ENCODE measurements around the gene ITIH3. TPM values are rescaled to one million over a fixed set of nuclear protein-coding genes. Genes with fewer than 3 reads are reported as not detected.

ITIH3 gene
- total and polyA plus RNA-seq, 4 donors: 507 to 1,326 (median 909) TPM

DNA sequence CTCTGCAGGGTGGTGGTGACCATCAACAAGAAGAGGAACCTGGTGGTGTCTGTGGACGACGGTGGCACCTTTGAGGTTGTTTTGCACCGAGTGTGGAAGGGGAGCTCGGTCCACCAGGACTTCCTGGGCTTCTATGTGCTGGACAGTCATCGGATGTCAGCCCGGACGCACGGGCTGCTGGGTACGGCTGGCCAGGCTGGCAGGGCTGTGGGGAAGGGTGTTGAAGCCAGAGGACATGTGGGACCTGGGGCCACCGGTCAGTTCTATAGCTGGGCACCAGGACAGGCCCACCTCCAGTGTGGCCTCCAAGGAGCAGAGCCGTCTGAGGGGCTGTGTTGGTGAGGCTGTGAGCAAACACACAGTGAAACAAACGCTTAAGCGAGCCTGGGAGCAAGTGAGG, 3.9 kb upstream of the ITIH3 start:
- WGBS: 88% methylated on average over 13 of the region's 13 CpGs
- Histone ChIP-seq H3K9ac (ENCODE audit: low read depth in 1 of 2, low read length in 2 of 2) (no peak overlapping the region), H3K36me3 (ENCODE audit: control insufficient read depth in 4 of 4, insufficient read depth in 3 of 4, low read depth in 1 of 4, low read length in 3 of 4) (peaks cover 4 to 34% (median 23%) of the 10 kb centered on the region in 4 donors), H3K27me3 (ENCODE audit: control insufficient read depth in 4 of 4, insufficient read depth in 4 of 4, low read length in 3 of 4) (no peaks in the 10 kb centered on the region), H3K4me1 (ENCODE audit: control insufficient read depth in 4 of 4, insufficient read depth in 4 of 4, low read length in 3 of 4) (peaks cover 16 to 85% (median 67%) of the 10 kb centered on the region in 4 donors), H3K27ac (ENCODE audit: low read depth in 1 of 2, low read length in 2 of 2) (no peak overlapping the region), H3K9me3 (ENCODE audit: control insufficient read depth in 4 of 4, low read length in 3 of 4) (no peaks in the 10 kb centered on the region), H3K4me3 (ENCODE audit: low read depth in 1 of 3, low read length in 3 of 3) (no peak overlapping the region)
- no peak for TF ChIP-seq JUND (IDR thresholded peaks at IDR 0.05)
- TF ChIP-seq, protein P1, sequence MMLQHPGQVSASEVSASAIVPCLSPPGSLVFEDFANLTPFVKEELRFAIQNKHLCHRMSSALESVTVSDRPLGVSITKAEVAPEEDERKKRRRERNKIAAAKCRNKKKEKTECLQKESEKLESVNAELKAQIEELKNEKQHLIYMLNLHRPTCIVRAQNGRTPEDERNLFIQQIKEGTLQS (IDR thresholded peaks at IDR 0.05): no peak
- no peak for TF ChIP-seq FOXA1 (IDR thresholded peaks at IDR 0.05)
- TF ChIP-seq RXRA (IDR thresholded peaks at IDR 0.05): no peak
- TF ChIP-seq CTCF (IDR thresholded peaks at IDR 0.05; ENCODE audit: low read depth, low read length, missing input control): no peak
- no peak for TF ChIP-seq EGR1 (IDR thresholded peaks at IDR 0.05; ENCODE audit: low read depth in 2 of 2)
- TF ChIP-seq SP1 (IDR thresholded peaks at IDR 0.05): no peak
- DNase-seq (ENCODE audit: low spot score): no peak

- TF ChIP-seq HNF4A (conservative IDR thresholded peaks at IDR 0.05) (no peak), FOXA1 (IDR thresholded peaks at IDR 0.05) (no peak), HNF4G (IDR thresholded peaks at IDR 0.05) (no peak), ZBTB33 (IDR thresholded peaks at IDR 0.05) (no peak), CTCF (IDR thresholded peaks at IDR 0.05; ENCODE audit: low read depth, low read length, missing input control) (no peak), REST (IDR thresholded peaks at IDR 0.05) (no peak), FOXA2 (IDR thresholded peaks at IDR 0.05) (no peak), JUND (IDR thresholded peaks at IDR 0.05) (no peak), RXRA (IDR thresholded peaks at IDR 0.05) (no peak), EGR1 (IDR thresholded peaks at IDR 0.05; ENCODE audit: low read depth in 2 of 2) (no peak), SP1 (IDR thresholded peaks at IDR 0.05) (no peak), GABPA (IDR thresholded peaks at IDR 0.05 in 1 of 2, conservative IDR thresholded peaks at IDR 0.05 in 1 of 2) (no peak), NR2F2 (IDR thresholded peaks at IDR 0.05) (no peak), TAF1 (conservative IDR thresholded peaks at IDR 0.05) (no peak), RAD21 (IDR thresholded peaks at IDR 0.05) (no peak), YY1 (IDR thresholded peaks at IDR 0.05) (no peak)
- TF ChIP-seq, protein P1 (IDR thresholded peaks at IDR 0.05): no peak
- TF ChIP-seq, protein P2, sequence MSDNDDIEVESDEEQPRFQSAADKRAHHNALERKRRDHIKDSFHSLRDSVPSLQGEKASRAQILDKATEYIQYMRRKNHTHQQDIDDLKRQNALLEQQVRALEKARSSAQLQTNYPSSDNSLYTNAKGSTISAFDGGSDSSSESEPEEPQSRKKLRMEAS (IDR thresholded peaks at IDR 0.05): no peak
- Histone ChIP-seq H3K4me1 (ENCODE audit: control insufficient read depth in 4 of 4, insufficient read depth in 4 of 4, low read length in 3 of 4) (peaks cover 19 to 85% (median 67%) of the 10 kb centered on the region in 4 donors), H3K9me3 (ENCODE audit: control insufficient read depth in 4 of 4, low read length in 3 of 4) (no peaks in the 10 kb centered on the region), H3K4me3 (ENCODE audit: low read depth in 1 of 3, low read length in 3 of 3) (no peak overlapping the region), H3K27ac (ENCODE audit: low read depth in 1 of 2, low read length in 2 of 2) (peak overlapping the region in 1 of 2 donors; percentile 97), H3K27me3 (ENCODE audit: control insufficient read depth in 4 of 4, insufficient read depth in 4 of 4, low read length in 3 of 4) (no peaks in the 10 kb centered on the region), H3K9ac (ENCODE audit: low read depth in 1 of 2, low read length in 2 of 2) (no peak overlapping the region), H3K36me3 (ENCODE audit: control insufficient read depth in 4 of 4, insufficient read depth in 3 of 4, low read depth in 1 of 4, low read length in 3 of 4) (peaks cover 4 to 35% (median 25%) of the 10 kb centered on the region in 4 donors)
- WGBS: 77% methylated on average over 12 of the region's 12 CpGs
- no peak for DNase-seq (ENCODE audit: low spot score)
Observed at GRCh38 chr3:52791366-52791765, 3.2 kb upstream of the ITIH3 start.
